ENCODE data around the gene ATP5PO. TPM values are rescaled to one million over a fixed set of nuclear protein-coding genes. Genes with fewer than 3 reads are reported as not detected.
"Not testable (repeated sequence)": the region's sequence is repeated elsewhere in the genome, so short reads cannot be mapped to it uniquely, and the experiment has no call there.

The ATP5PO gene
- total RNA-seq, 1 experiment from 2014 or later = 71.3 TPM

- no peak for DNase-seq (ENCODE audit: low spot score)
Observed at GRCh38 chr21:33869873-33870272, 45.7 kb downstream of the ATP5PO start.

GRCh38 chr21:33867868-33868267, 47.7 kb downstream of the ATP5PO start:
- DNase-seq (ENCODE audit: low spot score) = not testable (repeated sequence)

GRCh38 chr21:33866826-33867225, 48.8 kb downstream of the ATP5PO start:
- DNase-seq (ENCODE audit: low spot score) = no peak

- DNase-seq (ENCODE audit: low spot score) = no peak
Observed at GRCh38 chr21:33865996-33866575, 49.5 kb downstream of the ATP5PO start.

GRCh38 chr21:33865176-33865575, 50.4 kb downstream of the ATP5PO start:
- DNase-seq (ENCODE audit: low spot score) = no peak

- DNase-seq (ENCODE audit: low spot score) = no peak
Observed at GRCh38 chr21:33864150-33864549, 51.5 kb downstream of the ATP5PO start.

- DNase-seq (ENCODE audit: low spot score) = not testable (repeated sequence)
Observed at GRCh38 chr21:33863191-33863590, 52.4 kb downstream of the ATP5PO start.

GRCh38 chr21:33861125-33861524, 54.5 kb downstream of the ATP5PO start:
- no peak for DNase-seq (ENCODE audit: low spot score)

- DNase-seq (ENCODE audit: low spot score) = no peak
Observed at GRCh38 chr21:33860332-33860879, 55.2 kb downstream of the ATP5PO start.

- DNase-seq (ENCODE audit: low spot score) = no peak
Observed at GRCh38 chr21:33859373-33860102, 56.1 kb downstream of the ATP5PO start.

- no peak for DNase-seq (ENCODE audit: low spot score)
Observed at GRCh38 chr21:33858667-33859372, 56.8 kb downstream of the ATP5PO start.

- no peak for DNase-seq (ENCODE audit: low spot score)
Observed at GRCh38 chr21:33857846-33858666, 57.5 kb downstream of the ATP5PO start.

GRCh38 chr21:33856893-33857527, 58.6 kb downstream of the ATP5PO start:
- no peak for DNase-seq (ENCODE audit: low spot score)

GRCh38 chr21:33855190-33855589, 60.4 kb downstream of the ATP5PO start:
- DNase-seq (ENCODE audit: low spot score) = no peak

GRCh38 chr21:33854604-33855003, 61.0 kb downstream of the ATP5PO start:
- no peak for DNase-seq (ENCODE audit: low spot score)

Other genes with a start within 250 kb of the ATP5PO start
- gene MRPS6, start 157.8 kb upstream of the ATP5PO start, total RNA-seq (2014; rRNA removed; shearing (Covaris generic)) = 19.0 TPM in 2 replicates
- 8.3 and 9.0 TPM in 2 replicates for gene SLC5A3, start 157.8 kb upstream of the ATP5PO start, total RNA-seq (2014; rRNA removed; shearing (Covaris generic))

Data from HT-29 (cell line).